Pericardium fibroblast (primary cell): ENCODE data around the gene ITFG2. TPM values are rescaled to one million over a fixed set of nuclear protein-coding genes. Genes with fewer than 3 reads are reported as not detected.

Source experiments
- total RNA-seq: library from RNA; depleted of rRNA; stranded (reverse); fragments of >200 nt; gene quantifications from 2 replicates; pipeline ENCODE4 v1.2.3, GENCODE V29; 2015

Gene ITFG2
- total RNA-seq, result 13.7 and 19.2 TPM in 2 replicates

GRCh38 chr12:2812290-2813213, at the start of gene ITFG2:
ITFG2 (plus strand) TSS chr12:2812668; CDS start chr12:2812761, 93 bp downstream.

DNA sequence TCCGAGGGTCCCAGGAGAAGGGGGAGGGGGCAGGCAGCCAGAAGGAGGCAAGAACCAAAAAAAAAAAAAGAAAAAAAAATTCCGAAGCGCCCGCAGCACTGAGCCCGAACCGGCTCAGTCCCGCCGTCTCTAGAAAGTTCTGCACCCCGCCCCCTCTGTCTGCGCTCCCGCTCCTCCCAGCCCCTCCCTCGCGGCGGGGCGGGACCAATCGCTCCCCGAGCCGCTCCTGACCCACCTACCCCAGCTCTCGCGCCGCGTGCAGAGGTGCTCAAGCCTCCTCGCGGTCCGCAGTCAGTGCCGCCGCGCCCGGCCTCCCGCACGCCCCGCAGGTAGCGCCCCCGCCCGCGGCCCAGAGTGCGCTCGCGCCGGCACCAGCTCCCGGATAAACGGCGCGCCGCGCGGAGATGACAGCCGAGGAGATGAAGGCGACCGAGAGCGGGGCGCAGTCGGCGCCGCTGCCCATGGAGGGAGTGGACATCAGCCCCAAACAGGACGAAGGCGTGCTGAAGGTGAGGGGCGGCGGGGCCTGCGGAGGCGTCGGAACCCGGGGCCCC, 17.7 kb upstream of the ITFG2 start, which contains the start of gene FKBP4:
Gene FKBP4 (plus strand): TSS at position 235 of the 554 bp plus-strand sequence. CDS start 170 bp downstream, at position 405.

DNA sequence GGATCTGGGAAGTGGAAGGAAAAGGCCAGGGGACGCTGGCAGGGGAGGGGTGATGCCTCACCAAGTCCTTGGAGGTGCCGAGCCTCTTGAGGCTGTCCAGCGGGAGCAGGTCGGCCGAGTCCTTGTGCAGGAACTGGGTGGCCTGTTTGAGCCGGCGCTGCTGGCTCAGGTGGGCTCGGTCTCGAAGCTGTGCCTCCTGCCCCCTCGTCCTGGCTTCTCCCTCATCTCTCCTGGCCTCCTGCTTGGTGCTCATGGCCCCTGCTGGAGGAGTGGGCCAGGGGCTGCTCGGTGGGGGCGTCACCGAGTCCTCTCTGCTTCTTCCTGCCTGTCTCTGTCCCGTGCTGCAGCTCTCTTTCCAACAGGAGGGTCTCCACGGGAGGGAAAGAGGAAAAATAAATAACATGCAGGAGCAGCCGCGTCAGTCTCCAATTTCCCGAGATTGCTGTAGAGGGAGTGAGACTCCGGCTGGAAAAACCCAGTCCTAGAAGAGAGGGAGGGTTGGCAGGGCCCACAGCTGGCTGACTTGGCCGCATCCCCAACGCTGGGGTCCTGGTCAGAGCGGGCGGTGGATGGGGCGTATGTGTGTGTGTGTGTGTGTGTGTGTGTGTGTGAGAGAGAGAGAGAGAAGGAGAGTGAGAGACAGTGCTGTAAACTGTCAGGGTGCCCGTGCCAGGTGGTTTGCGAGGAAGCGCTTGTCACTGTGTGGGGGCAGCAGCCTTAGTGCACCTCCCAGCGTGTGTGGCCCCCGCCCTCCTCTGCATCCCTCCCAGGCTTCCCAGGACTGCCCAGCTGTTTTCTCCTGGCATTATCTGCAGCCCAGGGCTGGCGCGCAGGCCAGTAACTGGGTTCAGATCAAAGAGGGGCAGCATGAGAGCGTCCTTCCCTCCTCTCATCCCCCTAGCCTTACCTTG, 22.4 kb downstream of the ITFG2 start, which contains the start of gene NRIP2:
Gene NRIP2 (minus strand): TSS at position 455 of the 911 bp plus-strand sequence. CDS start 52 bp downstream, at position 403.

DNA sequence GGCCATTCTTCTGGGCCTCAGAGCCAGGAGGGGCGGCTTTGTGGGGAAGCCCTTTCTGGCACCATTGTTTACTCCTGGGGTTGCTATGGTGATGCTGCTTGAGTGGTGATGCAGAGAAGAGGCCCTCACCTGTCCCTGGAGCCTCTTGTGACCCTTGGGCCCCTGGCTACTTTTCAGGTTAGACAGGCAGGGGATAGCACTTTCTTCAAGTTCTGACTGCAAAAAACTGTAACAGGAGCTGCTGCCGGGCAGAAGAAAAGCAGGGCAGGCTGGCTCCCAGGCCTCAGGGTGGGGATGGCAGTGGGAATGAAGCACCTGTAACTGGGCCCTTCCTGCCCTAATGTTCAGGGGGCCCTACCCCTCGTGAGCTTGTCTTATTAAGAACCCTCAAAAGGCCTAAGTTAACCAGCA, 44.6 kb downstream of the ITFG2 start, which contains the start of gene TEX52:
Gene TEX52 (minus strand): TSS at position 19 of the 411 bp plus-strand sequence. CDS start 13 bp downstream, at position 6.

Other genes with a start within 250 kb of the ITFG2 start
- 19.7 and 25.1 TPM in 2 replicates for gene FKBP4, start 17.7 kb upstream of the ITFG2 start, total RNA-seq
- gene NRIP2, start 22.4 kb downstream of the ITFG2 start, total RNA-seq, result under 0.01 TPM in 1 of 2 replicates, not detected in the other
- not detected in 2 replicates for gene TEX52, start 44.4 kb downstream of the ITFG2 start, total RNA-seq
- gene FOXM1, start 64.5 kb downstream of the ITFG2 start, total RNA-seq, result 1.8 and 3.3 TPM in 2 replicates
- gene RHNO1, start 64.6 kb downstream of the ITFG2 start, total RNA-seq, result 9.2 and 13.2 TPM in 2 replicates
- 18.6 and 27.2 TPM in 2 replicates for gene TULP3, start 78.2 kb downstream of the ITFG2 start, total RNA-seq
- gene TEAD4, start 146.7 kb downstream of the ITFG2 start, total RNA-seq, result 23.9 and 24.0 TPM in 2 replicates